HEK293 (cell line): Measurements from ENCODE around the gene MEAF6.

ENCODE experiments used
- BCL6B ChIP-seq: fragments of 450-650 bp; formaldehyde crosslinking; IDR thresholded peaks from 2 replicates; pipeline ENCODE4 v1.5.1; 2017; ENCODE audit warnings: missing biosample characterization, missing genetic modification characterization
- GLI4 ChIP-seq: fragments of 450-650 bp; formaldehyde crosslinking; IDR thresholded peaks from 2 replicates; pipeline ENCODE4 v1.5.1; 2016; ENCODE audit warnings: missing biosample characterization, missing genetic modification characterization
- INSM2 ChIP-seq: fragments of 450-650 bp; formaldehyde crosslinking; IDR thresholded peaks from 2 replicates; pipeline ENCODE4 v1.5.1; 2016; ENCODE audit warnings: missing biosample characterization, missing genetic modification characterization
- KLF10 ChIP-seq: fragments of 450-650 bp; IDR thresholded peaks from 2 replicates; pipeline ENCODE4 v1.5.1; 2018; ENCODE audit warnings: missing biosample characterization, mild to moderate bottlenecking, missing genetic modification characterization
- KLF16 ChIP-seq: fragments of 450-650 bp; formaldehyde crosslinking; IDR thresholded peaks from 2 replicates; pipeline ENCODE4 v1.5.1; 2017; ENCODE audit warnings: missing biosample characterization, missing genetic modification characterization
- PRDM4 ChIP-seq: fragments of 450-650 bp; formaldehyde crosslinking; IDR thresholded peaks from 2 replicates; pipeline ENCODE4 v1.5.1; 2017; ENCODE audit warnings: missing biosample characterization, missing genetic modification characterization
- REST ChIP-seq: fragments of 450-650 bp; formaldehyde crosslinking; IDR thresholded peaks from 2 replicates; pipeline ENCODE4 v1.5.1; 2016; ENCODE audit warnings: missing biosample characterization, missing genetic modification characterization
- SCRT2 ChIP-seq: fragments of 450-650 bp; formaldehyde crosslinking; IDR thresholded peaks from 2 replicates; pipeline ENCODE4 v1.5.1; 2016; ENCODE audit warnings: missing biosample characterization, missing genetic modification characterization
- TSHZ1 ChIP-seq: fragments of 450-650 bp; formaldehyde crosslinking; IDR thresholded peaks from 2 replicates; pipeline ENCODE4 v1.5.1; 2016; ENCODE audit warnings: missing biosample characterization, missing genetic modification characterization, borderline replicate concordance
- ZFHX2 ChIP-seq: fragments of 450-650 bp; formaldehyde crosslinking; conservative IDR thresholded peaks from 2 replicates; pipeline ENCODE4 v1.5.1; 2016; ENCODE audit warnings: missing biosample characterization, missing genetic modification characterization
- ZFP3 ChIP-seq: fragments of 450-650 bp; formaldehyde crosslinking; IDR thresholded peaks from 2 replicates; pipeline ENCODE4 v1.5.1; 2016; ENCODE audit warnings: low read depth, missing biosample characterization, missing genetic modification characterization
- ZNF132 ChIP-seq: fragments of 450-650 bp; formaldehyde crosslinking; IDR thresholded peaks from 2 replicates; pipeline ENCODE4 v1.5.1; 2017; ENCODE audit warnings: missing biosample characterization, missing genetic modification characterization, borderline replicate concordance
- ZNF138 ChIP-seq: fragments of 450-650 bp; formaldehyde crosslinking; IDR thresholded peaks from 2 replicates; pipeline ENCODE4 v1.5.1; 2016; ENCODE audit warnings: missing biosample characterization, missing genetic modification characterization, borderline replicate concordance
- ZNF155 ChIP-seq: fragments of 450-650 bp; formaldehyde crosslinking; IDR thresholded peaks from 2 replicates; pipeline ENCODE4 v1.5.1; 2016; ENCODE audit warnings: missing biosample characterization, missing genetic modification characterization
- ZNF18 ChIP-seq: fragments of 450-650 bp; formaldehyde crosslinking; IDR thresholded peaks from 2 replicates; pipeline ENCODE4 v1.5.1; 2016; ENCODE audit warnings: missing biosample characterization, missing genetic modification characterization
- ZNF302 ChIP-seq: fragments of 450-650 bp; formaldehyde crosslinking; IDR thresholded peaks from 2 replicates; pipeline ENCODE4 v1.5.1; 2016; ENCODE audit warnings: missing biosample characterization, missing genetic modification characterization, low read depth
- ZNF404 ChIP-seq: fragments of 450-650 bp; formaldehyde crosslinking; IDR thresholded peaks from 2 replicates; pipeline ENCODE4 v1.5.1; 2017; ENCODE audit warnings: missing biosample characterization, missing genetic modification characterization
- ZNF426 ChIP-seq: fragments of 450-650 bp; formaldehyde crosslinking; IDR thresholded peaks from 2 replicates; pipeline ENCODE4 v1.5.1; 2017; ENCODE audit warnings: missing biosample characterization, missing genetic modification characterization, mild to moderate bottlenecking, inconsistent platforms, moderate library complexity
- ZNF449 ChIP-seq: fragments of 450-650 bp; formaldehyde crosslinking; IDR thresholded peaks from 2 replicates; pipeline ENCODE4 v1.5.1; 2017; ENCODE audit warnings: missing biosample characterization, mild to moderate bottlenecking, missing genetic modification characterization, moderate library complexity
- ZNF548 ChIP-seq: fragments of 450-650 bp; formaldehyde crosslinking; IDR thresholded peaks from 2 replicates; pipeline ENCODE4 v1.5.1; 2016; ENCODE audit warnings: missing biosample characterization, missing genetic modification characterization
- ZNF549 ChIP-seq: fragments of 450-650 bp; IDR thresholded peaks from 2 replicates; pipeline ENCODE4 v1.5.1; 2018; ENCODE audit warnings: missing biosample characterization, missing genetic modification characterization, mild to moderate bottlenecking, inconsistent platforms, moderate library complexity
- ZNF768 ChIP-seq: fragments of 450-650 bp; formaldehyde crosslinking; IDR thresholded peaks from 2 replicates; pipeline ENCODE4 v1.5.1; 2018; ENCODE audit warnings: missing biosample characterization, mild to moderate bottlenecking, missing genetic modification characterization
- ZXDB ChIP-seq: fragments of 450-650 bp; formaldehyde crosslinking; IDR thresholded peaks from 2 replicates; pipeline ENCODE4 v1.5.1; 2016; ENCODE audit warnings: missing biosample characterization, missing genetic modification characterization

Gene MEAF6

GRCh38 chr1:37514350-37515184, at the start of gene MEAF6 (continued):
- TF ChIP-seq GLI4 (no peak), ZNF768 (tag by site-specific recombination) (no peak), KLF16 (tag by site-specific recombination) (no peak), PRDM4 (tag by site-specific recombination) (no peak), INSM2 (tag by site-specific recombination) (no peak), REST (tag by site-specific recombination) (no peak), KLF10 (tag by site-specific recombination) (no peak; the same call in 1 of the 2 replicates), ZFHX2 (tag by site-specific recombination) (peak; percentile 2; the same call in 1 of the 2 replicates), ZNF449 (tag by site-specific recombination) (peak; percentile 62; the same call in 1 of the 2 replicates), ZNF302 (tag by site-specific recombination) (no peak), ZNF18 (no peak), SCRT2 (tag by site-specific recombination) (no peak), BCL6B (no peak), ZFP3 (tag by site-specific recombination) (no peak), ZNF548 (tag by site-specific recombination) (no peak), ZNF404 (tag by site-specific recombination) (no peak), ZNF155 (tag by site-specific recombination) (no peak), ZNF132 (tag by site-specific recombination) (no peak), ZXDB (tag by site-specific recombination) (peak; percentile 75; the same call in 1 of the 2 replicates), ZNF138 (tag by site-specific recombination) (no peak), ZNF549 (tag by site-specific recombination) (no peak), TSHZ1 (no peak), ZNF426 (tag by site-specific recombination) (no peak)
